ENCODE data around the gene ACACA. TPM values are rescaled to one million over a fixed set of nuclear protein-coding genes. Genes with fewer than 3 reads are reported as not detected.

Gene ACACA
- total RNA-seq, 4 donors from 2014 or later = 30.0 to 69.7 (median 49.9) TPM

- no peak overlapping the region for H3K4me3 ChIP-seq
- TF ChIP-seq POLR2A (IDR thresholded peaks at IDR 0.05) = no peak
- TF ChIP-seq CTCF (IDR thresholded peaks at IDR 0.05) = no peak
- no peak for TF ChIP-seq EP300 (IDR thresholded peaks at IDR 0.05)
- H3K27ac ChIP-seq = no peak overlapping the region
- H3K4me1 ChIP-seq = no peaks in the 10 kb centered on the region
- H3K27me3 ChIP-seq = no peaks in the 10 kb centered on the region
- 93 to 100% methylated on average over 1 of the region's 1 CpG for WGBS, 2 donors
- H3K9me3 ChIP-seq = no peaks in the 10 kb centered on the region
- DNase-seq (ENCODE audit: low spot score in 2 of 2) = no peak
- peaks cover 0 to 14% (median 0%) of the 10 kb centered on the region in 3 donors for H3K36me3 ChIP-seq
These were observed 238.9 kb downstream of the ACACA start for GRCh38 chr17:37167756-37168155.

- WGBS, 2 donors = 93% methylated on average over 2 of the region's 2 CpGs
- DNase-seq (ENCODE audit: low spot score in 2 of 2) = no peak
- H3K27ac ChIP-seq = no peak overlapping the region
- H3K36me3 ChIP-seq = peaks cover 0 to 50% (median 5%) of the 10 kb centered on the region in 3 donors
- TF ChIP-seq EP300 (IDR thresholded peaks at IDR 0.05) (no peak), CTCF (IDR thresholded peaks at IDR 0.05) (no peak), POLR2A (IDR thresholded peaks at IDR 0.05) (no peak)
- H3K4me1 ChIP-seq = no peaks in the 10 kb centered on the region
- no peaks in the 10 kb centered on the region for H3K9me3 ChIP-seq
- no peaks in the 10 kb centered on the region for H3K27me3 ChIP-seq
- no peak overlapping the region for H3K4me3 ChIP-seq
These were observed 242.6 kb downstream of the ACACA start for GRCh38 chr17:37164057-37164456.

- H3K4me1 ChIP-seq = no peaks in the 10 kb centered on the region
- H3K27me3 ChIP-seq = no peaks in the 10 kb centered on the region
- no peak overlapping the region for H3K4me3 ChIP-seq
- no peak overlapping the region for H3K27ac ChIP-seq
- 97 to 99% methylated on average over 6 of the region's 6 CpGs for WGBS, 2 donors
- H3K9me3 ChIP-seq = no peaks in the 10 kb centered on the region
- peaks cover 0 to 59% (median 5%) of the 10 kb centered on the region in 3 donors for H3K36me3 ChIP-seq
- DNase-seq (ENCODE audit: low spot score in 2 of 2) = no peak
- TF ChIP-seq EP300 (IDR thresholded peaks at IDR 0.05) (no peak), POLR2A (IDR thresholded peaks at IDR 0.05) (no peak), CTCF (IDR thresholded peaks at IDR 0.05) (no peak)
These were observed 243.8 kb downstream of the ACACA start for GRCh38 chr17:37162800-37163199.

- Histone ChIP-seq H3K36me3 (peaks cover 0 to 59% (median 5%) of the 10 kb centered on the region in 3 donors), H3K27ac (no peak overlapping the region), H3K4me3 (no peak overlapping the region), H3K27me3 (no peaks in the 10 kb centered on the region), H3K9me3 (no peaks in the 10 kb centered on the region), H3K4me1 (no peaks in the 10 kb centered on the region)
- TF ChIP-seq EP300 (IDR thresholded peaks at IDR 0.05) (no peak), POLR2A (IDR thresholded peaks at IDR 0.05) (no peak), CTCF (IDR thresholded peaks at IDR 0.05) (no peak)
- DNase-seq (ENCODE audit: low spot score in 2 of 2) = no peak
These were observed 245.7 kb downstream of the ACACA start for GRCh38 chr17:37160944-37161343.

GRCh38 chr17:37158290-37158689 is 248.3 kb downstream of the ACACA start:
- H3K27me3 ChIP-seq = no peaks in the 10 kb centered on the region
- no peak overlapping the region for H3K27ac ChIP-seq
- TF ChIP-seq EP300 (IDR thresholded peaks at IDR 0.05) = no peak
- no peak for TF ChIP-seq CTCF (IDR thresholded peaks at IDR 0.05)
- TF ChIP-seq POLR2A (IDR thresholded peaks at IDR 0.05) = no peak
- H3K4me1 ChIP-seq = no peaks in the 10 kb centered on the region
- WGBS, 2 donors = 89 to 95% methylated on average over 5 of the region's 5 CpGs
- peaks cover 0 to 54% (median 5%) of the 10 kb centered on the region in 3 donors for H3K36me3 ChIP-seq
- H3K9me3 ChIP-seq = no peaks in the 10 kb centered on the region
- no peak overlapping the region for H3K4me3 ChIP-seq
- DNase-seq (ENCODE audit: low spot score in 2 of 2) = no peak

All from tibial nerve (tissue), 4 donors.